ENCODE results near the gene BASP1.

- TF ChIP-seq CTCF (IDR thresholded peaks at IDR 0.05) (no peak), POLR2A (IDR thresholded peaks at IDR 0.05) (no peak)
Observed at GRCh38 chr5:17278931-17279330, 61.5 kb downstream of the BASP1 start.
